GF-D8 (cell line): ENCODE results near the gene ECHS1.

Experiments used
- DNase-seq: peaks from one replicate; lab custom pipeline; 2025; lab: John Stamatoyannopoulos, UW

Gene ECHS1

DNA sequence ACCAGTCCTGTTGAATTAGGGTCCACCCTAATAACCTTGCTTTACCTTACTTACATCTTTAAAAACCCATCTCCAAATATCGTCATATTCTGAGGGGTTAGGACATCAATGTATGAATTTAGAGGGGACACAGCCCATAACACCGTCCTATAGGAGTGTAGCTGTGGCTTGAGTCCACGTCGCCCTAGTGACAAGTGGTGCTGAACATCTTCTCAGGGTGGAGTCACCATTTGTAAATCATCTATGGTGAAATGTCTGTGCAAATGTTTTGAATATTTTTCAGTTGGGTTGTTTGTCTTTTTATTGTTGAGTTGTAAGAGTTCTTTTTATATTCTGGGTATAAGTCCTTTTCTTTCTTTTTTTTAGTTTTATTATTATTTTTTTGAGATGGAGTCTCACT is 31.2 kb downstream of the ECHS1 start:
- DNase-seq, result no peak

DNA sequence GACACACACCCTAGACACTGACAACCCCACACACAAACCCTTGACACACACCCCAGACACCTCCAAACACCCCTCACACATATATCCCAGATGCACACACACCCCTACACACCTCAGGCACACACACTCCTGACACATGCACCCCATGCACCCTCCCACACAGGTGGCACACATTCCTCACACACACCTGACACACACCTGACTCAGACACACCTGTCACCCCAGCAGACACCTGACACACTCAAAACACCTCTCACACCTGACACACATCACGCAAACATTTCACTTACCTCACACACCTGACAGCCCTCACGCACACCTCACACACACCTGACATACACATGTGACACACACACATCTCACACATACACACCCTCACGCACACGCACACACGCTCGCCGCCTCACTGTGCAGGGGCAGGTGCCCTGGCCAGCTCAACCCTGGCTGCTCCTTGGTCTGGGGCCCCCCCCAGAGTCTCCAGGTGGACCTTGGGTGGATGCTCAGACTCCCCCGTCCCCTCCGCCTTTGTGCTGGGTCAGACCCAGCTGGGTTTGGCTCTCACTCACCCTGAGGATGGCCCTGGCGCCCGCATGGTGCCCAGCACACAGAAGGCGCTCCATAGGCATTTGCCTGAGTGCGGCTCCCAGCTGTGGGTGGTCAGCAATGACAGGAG is 33.3 kb downstream of the ECHS1 start:
- no peak for DNase-seq

DNA sequence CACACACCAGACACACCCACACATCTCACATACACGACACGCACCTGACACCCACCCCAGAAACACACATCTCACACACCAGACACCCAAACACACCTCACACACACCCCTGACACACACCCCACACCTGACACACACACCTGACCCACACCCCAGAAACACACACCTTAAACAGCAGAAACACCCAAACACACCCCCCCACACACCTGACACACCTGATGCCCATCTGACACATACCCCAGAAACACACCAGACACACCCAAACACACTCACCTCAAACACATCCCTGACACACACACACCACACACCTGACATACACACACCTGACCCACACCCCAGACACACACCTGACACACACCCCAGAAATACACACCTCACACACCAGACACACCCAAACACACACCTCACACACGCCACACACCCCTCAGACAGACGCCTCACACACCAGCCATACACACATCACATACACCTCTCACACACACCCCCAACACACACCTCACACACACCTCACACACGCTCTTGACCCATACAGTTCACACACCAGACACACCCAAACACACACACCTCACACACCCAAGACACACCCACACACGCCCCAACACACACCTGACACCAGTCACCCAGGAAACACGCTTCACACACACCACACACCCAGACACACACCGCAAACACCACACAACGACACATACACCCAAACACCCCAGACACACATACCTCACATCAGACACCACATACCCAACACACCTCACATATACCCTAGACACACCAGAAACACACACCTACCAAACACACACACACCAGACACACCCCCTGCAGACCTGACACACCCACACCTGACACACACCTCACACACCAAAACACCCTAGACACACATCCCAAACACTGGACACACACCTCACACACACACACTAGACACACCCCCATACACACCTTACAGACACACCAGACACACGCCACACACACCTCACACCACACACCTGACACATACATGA is 34.8 kb downstream of the ECHS1 start:
- no peak for DNase-seq

DNA sequence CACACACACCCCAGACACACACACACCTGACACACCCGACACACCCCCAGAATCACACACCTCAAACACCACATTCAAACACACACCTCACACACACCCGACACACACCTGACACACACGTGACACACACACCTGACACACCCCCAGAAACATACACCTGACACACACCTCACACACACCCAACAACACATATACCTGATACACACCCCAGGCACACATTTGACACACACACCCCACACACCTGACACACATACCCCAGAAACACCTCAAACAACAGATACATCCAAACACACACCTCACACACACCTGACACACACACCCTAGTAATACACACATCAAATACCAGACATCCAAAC is 35.8 kb downstream of the ECHS1 start:
- DNase-seq, result no peak

DNA sequence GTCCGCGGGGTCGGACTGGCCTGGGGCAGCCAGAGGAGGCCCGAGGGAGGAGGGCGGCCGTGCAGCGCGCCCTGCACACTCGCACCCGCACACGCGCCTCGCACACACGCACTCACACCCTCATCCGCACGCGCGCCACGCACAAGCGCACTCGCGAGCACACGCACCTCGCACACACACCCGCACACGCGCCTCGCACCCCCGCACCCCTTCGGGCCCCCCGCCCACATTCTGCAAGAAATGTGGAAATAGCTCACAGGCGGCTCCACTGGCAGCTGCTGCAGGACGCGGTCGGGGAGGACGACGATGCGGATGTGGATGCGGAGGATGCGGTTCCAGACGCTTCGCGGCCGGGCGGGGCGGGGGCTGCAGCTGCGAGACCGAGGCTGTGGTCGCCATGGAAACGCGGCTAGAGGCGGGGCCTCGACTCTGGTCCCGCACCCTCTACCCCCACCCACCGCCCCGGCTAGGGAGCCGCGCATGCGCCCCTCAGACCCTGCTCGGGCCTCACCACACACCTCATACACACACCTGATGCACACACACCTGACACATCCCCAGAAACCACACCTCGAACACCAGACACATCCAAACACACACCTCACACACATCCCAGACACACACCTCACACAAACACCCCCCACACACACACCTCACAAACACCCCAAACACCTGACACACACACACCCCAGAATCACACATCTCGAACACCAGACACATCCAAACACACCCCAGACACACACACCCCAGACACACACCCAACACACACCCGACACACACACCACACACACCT is 36.4 kb downstream of the ECHS1 start, which contains the start of gene CALY:
CALY (minus strand) TSS at position 320 of the 793 bp plus-strand sequence. CDS start 7,907 bp downstream, outside the sequence.
- DNase-seq, result peak; percentile 37

DNA sequence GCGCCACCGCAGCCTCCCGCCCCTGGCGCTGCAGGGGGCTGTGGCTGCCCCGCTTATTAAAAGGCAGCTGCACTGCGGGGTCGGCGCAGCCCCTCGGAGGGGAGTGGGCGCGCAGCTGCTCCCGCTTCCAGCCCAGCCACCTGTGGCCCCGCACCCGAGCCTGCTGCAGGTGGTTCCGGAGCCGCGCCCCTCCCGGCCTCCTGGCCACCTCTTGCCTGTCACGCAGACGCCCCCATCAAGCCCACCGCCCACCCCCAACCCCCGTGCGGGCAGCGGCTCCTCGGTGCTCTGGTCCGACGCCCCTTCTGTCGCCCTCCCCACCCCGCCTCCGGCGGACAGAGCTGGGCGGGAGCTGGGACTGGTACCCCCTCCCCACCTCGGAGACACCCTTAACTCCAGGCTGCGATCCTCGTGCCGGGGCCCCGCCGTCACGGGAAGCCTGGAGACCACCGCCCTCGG is 37.0 kb downstream of the ECHS1 start:
- no peak for DNase-seq

DNA sequence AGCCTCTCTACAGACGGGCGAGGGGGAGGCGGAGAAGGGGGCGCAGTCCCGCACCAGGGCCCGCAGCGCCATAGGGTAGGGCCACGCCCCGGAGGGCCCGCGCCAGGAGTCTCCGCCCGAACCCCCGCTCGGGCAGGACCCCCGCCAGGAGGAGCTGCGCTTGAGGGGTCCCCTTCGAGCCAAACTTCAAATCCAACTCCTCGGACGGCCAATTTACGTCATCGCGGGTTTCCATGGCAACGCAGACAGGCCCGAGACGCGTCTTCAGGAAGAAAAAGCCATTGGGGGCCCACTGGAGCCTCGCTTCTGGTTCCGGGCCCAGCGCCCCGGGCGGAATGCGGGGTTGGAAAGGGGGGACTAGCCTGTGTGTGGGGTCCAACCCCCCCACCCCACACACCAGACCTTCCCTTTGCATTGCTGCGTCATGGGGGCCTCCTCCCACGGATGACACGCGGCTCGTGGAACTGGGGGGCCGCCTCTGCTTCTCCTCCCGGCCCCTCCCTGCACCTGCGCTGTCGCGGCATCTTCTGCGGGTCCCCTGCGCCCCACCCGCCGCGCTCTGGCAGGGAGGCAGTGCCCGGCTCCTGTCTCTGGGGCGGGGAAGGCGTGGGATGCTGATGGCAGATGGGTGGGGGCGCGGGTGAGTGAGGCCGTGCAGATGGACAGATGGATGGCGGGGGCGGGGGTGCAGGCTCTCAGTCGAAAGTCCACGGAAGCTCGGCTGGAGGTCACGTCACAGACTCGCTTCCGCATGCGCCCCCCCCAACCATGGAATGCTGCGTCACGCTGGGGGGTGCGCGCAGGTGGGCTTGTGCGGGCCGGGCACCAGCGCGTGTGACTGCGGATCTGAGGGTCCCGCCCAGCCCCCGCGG is 37.7 kb downstream of the ECHS1 start:
- no peak for DNase-seq

DNA sequence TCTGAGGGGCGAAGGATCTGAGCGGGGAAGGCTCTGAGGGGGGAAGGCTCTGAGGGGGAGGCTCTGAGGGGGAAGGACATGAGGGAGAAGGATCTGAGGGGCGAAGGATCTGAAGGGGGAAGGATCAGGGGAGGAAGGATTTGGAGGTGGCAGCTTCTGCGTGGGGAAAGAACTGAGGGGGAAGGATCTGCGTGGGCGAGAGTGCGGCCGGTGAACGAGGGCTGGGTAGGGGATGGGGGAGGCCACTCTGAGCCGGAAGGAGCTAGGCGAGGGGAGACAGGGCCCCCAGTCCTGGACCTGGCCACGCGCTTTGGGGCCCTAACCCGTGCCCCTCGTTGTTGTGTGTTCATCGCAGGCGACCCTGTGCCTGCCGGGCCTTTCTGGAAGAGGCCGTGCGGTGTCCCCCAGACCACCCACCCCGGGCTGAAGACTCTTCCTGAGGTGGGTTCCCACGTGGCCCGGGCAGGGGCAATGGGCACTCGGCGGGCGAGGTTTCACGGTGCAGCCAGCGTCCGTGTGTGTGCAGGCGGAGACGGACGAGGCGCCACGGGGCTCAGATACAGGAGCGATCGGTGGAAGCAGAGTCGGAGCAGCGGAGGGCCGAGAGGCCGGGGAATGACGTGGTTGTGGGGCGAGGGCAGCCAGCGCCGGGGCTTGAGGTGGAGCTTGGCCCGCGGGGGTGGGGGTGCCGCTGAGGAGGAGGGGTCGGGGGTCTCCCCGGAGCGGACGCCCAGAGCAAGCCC is 38.5 kb downstream of the ECHS1 start:
- DNase-seq, result no peak

DNA sequence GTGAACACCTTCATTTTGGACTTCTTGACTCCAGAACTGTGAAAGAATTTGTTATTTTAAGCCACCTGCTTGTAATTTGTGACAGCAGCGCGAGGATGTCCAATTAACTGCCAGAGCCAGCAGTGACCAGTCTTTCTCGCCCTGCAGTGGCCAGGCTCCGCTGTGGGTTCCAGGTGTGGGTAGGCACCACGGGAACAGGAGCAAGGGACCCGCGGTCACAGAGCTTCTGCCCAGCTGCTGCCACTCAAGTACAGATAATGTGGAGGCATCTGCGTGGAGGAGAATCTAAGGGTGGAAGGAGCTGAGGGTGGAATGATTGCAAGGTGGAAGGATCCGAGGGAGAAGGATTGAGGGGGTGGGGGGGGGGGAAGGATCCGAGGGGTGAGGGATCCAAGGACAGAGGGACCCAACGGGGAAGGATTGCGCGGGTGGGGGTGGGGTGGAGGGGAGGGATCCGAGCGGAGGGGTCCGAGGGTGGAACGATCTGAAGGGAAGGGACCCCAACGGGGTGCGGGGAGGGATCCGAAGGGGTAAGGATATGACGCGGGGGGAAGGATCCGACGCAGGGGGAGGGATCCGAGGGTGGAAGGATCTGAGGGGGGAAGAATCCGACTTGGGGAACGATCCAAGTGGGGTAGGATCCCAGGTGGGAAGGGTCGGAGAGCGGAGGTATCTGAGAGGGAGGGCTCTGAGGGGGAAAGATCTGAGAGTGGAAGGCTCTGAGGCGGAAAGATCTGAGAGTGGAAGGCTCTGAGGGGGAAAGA is 40.0 kb downstream of the ECHS1 start:
- no peak for DNase-seq

DNA sequence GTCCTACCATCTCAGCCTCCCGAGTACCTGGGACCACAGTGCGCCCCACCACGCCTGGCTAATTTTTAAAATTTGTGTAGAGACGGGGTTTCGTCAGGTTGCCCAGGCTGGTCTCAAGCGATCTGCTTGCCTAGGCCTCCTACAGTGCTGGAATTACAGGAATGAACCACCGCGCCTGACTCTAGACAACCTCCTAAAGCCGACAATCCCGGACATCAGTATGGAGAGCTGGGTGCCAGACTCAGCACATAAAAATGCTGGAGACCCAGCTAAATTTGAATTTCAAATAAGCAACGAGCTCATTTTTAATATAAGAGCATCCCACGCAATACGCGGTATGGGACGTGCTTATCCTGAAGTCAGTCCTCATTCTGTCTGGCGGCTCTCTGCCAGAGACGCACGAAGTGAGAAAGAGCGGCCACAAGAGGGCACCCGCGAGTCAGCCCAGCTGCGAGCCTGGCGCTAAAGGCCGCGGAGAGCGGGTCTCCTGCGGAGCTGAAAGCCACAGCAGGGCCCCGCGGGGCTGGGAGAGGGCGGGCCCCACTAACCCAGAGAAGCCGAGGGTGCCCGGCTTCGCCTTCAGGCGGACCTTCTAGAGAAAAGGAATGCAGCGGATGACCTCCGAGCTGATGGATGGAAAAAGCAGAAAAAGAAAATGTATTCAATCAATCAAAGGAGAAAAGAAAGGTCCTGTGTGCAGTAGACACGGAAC is 43.5 kb downstream of the ECHS1 start:
- DNase-seq, result peak; percentile 47

DNA sequence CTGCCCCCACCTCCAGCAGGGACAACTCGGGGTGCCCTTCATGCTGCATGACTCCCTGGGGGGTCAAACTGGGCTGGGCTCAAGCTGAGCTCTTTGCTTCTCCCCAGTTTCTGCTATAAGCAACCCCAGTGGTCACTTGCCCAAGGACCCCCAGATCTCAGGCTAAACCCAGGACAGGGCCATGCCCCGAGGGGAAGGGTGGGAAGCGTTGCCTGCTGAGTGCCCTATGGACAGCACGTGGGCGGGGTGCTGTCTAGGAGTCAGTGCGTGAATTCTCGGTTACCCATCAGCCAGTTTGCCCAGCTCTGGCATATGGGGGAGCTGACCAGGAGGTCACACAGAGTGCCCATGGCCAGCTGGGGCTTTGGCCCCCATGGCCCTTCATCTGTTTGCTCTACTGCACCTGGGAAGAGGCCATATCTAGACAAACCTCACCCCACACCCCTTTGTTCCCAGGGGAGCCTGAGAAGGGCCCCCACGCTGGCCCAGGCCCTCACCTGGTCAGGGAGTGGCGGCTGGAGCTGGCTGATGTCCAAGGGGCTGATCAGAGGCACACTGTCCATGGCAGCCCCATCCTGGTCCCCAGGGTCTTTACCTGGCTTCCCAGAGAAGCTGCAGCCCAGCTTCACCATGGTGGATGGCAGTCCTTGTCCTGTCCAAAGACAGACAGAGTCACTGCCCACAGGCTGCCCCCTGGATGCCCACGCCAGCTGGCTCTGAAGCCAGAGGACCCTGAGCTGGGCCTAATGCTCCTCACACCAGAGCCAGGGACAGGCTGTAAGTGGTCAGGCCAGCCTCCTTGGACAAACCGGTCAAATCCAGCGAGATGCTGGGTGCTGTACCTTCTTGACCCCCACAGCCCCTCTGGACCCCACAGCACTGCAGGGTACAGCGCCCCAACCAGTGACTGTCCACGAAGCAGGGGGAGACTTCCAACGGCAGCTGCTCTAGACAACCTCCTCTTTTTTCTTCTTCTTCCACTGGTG is 44.5 kb downstream of the ECHS1 start:
- no peak for DNase-seq

DNA sequence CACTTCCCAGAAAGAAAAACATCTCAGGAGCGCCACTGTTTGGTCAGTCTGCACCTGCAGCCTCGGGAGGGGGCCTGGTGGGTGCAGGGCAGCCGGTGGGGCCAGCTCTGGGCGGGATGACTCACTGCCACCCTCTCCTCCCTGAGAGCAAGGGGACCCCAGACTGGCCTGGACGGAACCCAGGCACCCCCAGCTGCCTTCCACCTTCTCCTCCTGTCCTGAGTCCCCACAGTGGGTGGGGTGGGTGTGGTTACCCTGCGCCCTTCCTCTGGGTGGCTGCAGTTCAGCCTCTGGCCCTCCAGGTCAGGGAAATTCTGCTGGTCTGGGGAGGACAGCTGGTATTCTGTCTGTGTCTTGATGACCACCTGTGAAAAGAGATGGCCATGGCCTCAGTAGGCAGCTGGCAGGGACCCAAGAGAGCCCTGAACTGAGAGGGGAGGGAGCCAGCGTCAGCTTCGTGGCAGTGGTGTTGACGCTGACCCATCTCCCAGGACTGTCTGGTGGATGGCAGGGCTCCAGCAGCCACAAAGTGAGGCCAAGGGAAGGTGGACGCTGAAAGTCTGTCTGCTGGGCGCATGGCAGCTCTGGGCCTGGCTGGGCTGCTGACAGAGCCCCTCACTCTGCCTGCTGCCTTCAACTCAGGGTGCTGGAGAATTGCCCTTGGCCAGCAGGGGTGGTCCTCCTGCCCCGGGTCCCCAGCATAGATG is 45.4 kb downstream of the ECHS1 start:
- no peak for DNase-seq

DNA sequence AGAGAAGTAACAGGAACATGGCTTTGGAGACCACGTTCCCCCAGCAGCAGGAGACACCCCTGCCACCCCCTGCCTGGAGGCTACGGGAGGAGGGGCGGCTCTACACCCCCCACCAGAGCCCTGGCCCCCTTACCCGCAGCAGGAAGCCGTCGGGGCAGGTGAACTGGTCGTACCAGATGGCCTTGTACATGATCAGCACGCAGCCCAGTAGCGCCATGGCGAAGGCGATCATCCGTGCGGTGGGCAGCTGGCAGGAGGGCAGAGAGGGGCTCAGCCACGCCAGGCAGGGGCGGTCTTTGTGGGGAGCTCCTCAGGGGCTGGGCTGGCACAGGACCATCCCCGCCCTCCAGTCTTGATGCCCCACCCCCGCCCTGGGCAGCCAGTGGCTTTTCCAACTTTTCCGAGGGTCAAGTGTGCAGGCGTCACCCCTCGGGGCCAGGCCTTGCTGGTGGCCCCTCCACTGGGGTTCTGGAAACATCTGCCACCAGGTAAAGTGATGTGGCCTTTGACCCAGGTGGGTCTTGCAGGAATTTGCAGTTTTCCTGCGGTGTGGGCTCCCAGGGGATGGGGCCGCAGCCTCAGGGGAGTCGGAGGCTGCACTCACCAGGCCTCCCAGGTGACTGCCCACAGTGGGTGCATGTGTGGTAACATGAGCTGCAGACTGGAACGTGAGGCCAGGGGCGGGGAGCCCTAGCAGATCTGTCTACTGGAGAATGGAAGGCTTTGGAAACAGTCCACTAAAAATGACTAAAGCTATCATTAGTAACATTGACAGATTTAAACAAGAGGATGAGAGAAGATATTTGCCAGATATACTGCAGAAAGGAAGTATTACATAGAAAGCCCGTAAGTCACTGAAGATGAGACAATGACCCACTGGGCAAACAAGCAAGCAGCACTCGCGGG is 46.2 kb downstream of the ECHS1 start:
- no peak for DNase-seq

DNA sequence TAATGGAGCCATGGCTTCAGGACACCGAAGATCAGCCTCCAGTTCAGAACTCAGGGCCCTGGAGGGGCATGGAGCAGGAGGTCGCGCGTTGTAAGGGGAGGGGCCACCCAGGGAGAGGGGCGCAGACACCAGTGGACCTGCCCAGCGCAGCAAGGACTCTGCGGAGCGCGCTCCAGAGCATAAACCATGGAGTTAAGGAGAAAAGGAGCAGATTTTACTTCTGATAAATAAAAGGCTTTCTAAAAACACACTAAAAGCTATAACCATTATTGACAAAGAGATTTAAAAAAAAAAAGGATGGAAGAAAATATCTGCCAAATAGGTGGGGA is 47.0 kb downstream of the ECHS1 start:
- DNase-seq, result no peak

DNA sequence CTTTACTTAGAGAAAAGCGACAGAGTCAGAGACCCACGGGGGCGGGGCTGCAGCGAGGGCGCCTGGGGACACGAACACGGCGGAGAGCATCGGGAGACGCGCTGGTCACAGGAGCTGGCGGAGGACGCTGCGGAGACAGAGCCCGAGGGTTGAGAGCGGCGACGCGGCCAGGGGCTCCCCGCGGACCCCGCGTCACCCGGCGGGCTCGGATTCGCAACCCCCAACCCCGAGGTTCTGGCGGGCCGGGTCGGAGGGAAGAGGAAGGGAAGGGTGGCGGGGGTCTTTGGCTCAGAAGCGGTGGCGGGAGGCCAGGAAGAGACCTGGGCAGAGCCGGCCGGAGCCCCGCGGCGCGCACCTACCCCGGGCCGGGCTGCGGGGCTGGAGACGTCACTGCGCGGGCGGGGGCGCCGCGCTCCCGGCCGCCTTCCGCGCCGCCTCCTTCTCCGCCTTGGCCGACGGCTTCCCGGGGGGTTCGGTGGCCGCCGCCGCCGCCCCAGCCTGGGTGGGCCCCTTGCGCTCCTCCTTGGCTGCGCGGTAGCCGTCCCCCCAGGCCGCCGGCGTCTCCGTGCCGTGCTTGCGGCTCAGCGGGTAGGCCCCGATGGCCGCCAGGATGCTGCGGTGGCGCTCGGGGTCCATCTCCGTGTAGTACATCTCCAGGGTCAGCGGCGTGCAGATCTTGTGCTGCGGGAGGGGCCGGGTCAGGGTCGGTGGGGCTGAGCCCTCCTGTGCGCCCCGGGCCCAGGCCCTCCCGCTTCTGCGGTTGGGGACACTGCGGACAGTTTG is 47.5 kb downstream of the ECHS1 start:
- DNase-seq, result no peak

DNA sequence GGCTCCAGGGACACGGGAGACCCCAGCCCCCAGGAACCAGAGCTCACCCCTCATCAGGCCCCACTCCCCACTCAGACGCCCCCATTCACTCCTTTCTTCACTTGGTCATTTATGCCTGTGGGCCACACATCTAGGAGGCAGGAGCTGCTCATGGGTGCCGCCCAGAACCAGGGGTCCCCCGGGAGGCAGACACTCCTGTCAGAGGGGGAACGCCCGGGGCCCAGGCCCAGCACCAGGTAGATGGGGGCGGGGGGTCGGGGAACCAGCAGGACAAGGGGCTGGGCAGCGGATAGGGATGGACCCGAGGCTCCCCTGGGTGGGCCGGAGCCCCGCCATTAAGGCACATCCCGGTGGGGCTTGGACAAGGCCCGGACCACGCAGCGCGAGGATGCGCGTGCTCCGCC is 48.3 kb downstream of the ECHS1 start:
- no peak for DNase-seq
